HG03469 (cell line): ENCODE results near the gene CCDC92B.

Experiments used
- ATAC-seq: cut with Tn5 transposase; IDR thresholded peaks from one replicate; pipeline ENCODE4 v1.9.1; 2021; ENCODE audit warnings: mild to moderate bottlenecking, moderate library complexity, moderate number of reproducible peaks; ENCODE audit not compliant: unreplicated experiment

CCDC92B gene

DNA sequence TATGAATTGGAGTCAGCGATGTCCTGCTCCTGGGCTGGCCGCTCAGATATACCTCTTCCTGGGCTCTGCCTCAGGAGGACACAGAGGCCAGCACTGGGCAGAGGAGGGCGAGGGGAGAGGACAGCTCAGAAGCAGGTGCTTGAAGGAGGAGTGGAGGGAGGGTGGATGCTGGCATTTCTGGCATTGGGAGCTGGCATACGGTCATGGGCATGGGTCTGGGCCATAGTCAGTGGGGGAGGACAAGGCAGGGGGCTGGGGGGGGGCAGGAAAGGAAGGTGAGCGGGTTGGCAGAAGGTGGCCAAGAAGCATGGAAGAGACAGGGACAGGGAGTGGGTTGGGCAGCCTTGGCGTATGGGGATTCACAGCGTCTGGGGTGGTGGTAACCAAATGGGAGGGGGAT, 30.1 kb upstream of the CCDC92B start:
- no peak for ATAC-seq

DNA sequence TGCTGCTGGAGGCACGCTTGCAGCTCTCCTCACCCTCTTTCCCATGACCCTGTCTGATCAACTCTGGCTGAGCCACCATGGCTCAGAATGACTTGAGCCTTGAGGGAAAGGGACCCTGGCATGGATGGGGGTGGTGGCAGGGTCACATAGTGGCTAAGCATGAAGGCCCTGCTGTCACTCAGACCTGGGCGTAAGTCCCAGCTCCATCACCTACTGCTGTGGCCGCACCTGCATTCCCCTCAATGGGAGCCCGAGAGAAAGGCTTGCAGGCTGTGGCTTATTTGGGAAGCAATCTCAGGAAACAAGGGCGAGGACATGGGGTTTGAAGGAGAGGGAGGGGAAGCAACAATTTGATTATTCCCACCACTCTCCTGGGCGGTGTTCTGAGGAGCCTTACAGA, 29.0 kb upstream of the CCDC92B start:
- ATAC-seq = no peak

DNA sequence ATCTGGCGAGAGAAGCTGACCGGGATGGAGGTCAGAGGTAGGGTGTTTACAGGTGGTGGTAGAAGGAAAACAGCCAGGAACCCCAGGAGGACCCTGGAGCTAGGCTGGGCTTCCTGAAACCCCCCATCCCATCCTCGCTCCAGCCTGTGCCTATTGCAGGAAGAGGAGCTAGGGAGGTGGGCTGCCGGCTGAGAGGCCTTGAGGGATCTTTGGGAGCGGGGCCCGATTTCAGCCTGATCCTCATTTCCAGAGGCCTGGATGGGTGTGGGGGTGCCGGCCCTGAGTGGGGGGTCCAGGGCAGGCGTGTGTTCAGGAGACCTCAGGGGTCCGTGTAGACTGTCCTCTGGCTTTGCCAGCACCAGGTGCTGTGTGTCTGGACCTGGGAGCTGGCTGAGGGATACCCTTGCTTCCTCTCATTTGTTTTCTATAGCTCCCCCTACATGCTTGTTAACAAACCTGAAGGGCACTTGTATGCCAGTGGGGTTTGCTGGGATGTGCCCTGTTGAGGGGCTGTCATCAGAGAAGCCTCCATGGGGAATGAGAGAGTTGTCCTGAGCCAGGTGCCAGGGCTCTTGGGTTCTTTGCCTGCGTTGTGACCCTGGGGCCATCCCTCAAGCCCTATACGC, 27.9 kb upstream of the CCDC92B start:
- no peak for ATAC-seq

DNA sequence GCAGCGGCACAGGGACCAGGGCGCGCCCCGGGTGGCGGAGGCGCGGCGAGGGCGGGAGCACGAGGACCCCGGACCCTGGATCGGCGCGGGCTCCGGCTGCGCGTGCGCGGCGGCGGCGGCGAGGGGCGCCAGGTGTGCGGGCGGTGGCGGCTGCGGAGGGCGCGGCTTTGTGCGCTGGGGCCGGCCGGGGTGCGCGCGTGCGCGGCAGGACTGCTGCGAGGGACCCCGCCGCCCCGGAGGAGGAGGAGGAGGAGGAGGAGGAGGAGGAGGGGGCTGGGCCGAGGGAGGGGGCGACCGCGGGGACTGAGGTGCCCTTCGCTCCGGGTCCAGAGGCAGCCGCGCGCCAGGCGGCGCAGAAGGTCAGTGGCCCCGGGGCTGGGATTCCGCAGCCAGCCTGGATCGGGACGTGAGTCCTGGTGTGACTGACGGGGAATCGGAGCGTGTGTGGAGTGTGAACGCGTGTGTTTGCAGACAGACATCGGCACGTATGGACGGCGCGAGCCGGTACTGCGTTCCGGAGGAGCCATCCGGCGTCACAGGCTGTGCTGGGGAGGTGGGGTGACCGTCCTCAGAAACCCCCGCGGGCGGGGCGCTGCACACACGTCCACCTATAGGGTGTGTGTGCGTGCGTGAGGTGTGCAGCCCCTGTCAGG, 27.3 kb upstream of the CCDC92B start:
- ATAC-seq = no peak

DNA sequence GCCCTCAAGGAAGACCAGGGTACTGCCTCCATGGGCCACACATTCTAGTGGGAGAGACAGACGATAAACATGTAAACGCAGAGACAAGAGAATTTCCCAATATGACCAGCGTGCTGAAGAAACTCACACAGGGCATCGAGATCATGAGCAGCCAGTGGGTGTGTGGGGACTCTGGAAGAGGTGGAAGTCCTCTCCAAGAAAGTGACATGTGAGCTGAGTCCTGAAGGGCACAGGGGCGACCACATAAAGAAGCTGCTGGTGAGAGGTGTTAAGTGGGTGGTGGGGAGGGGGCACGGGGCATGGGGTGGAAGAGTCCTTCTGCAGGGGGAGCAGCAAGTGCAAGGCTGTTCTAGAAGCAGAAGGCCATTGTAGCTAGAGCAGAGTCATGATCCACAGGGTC, 25.8 kb upstream of the CCDC92B start:
- ATAC-seq = no peak

DNA sequence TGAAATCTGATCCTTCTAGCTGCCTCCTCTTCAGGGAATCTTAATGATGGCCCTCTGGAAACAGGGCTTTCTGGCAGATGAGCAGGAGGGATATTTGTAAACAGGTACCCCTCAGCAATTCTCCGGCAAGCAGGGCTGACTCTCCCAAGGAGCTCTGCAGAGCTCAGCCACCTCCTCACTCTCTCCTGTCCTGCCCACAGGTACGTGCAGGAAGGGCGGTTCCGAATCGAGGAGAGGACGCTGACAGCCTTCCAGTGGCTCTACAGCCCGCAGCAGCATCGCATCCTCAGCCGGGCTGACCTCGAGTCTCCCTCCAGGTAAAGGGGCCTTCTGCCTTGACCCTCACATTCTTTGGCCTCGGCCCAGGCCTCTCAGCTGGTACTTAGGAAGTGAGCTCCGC, 20.7 kb upstream of the CCDC92B start:
- no peak for ATAC-seq

DNA sequence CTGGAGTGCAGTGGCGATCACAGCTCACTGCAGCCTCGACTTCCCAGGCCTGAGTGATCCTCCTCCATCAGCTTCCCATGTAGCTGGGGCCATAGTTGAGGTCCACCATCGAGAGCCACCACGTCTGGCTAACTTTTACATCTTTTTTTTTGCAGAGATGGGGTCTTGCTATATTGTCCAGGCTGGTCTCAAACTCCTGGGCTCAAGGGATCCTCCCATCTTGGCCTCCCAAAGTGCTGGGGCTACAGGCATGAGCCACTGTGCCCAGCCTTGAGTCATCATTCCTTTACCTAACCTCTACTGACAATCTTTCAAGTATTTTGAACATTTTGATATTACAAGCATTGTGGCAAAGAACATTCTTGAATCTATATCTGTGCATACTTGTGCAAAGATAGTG, 9.4 kb upstream of the CCDC92B start:
- ATAC-seq = no peak

DNA sequence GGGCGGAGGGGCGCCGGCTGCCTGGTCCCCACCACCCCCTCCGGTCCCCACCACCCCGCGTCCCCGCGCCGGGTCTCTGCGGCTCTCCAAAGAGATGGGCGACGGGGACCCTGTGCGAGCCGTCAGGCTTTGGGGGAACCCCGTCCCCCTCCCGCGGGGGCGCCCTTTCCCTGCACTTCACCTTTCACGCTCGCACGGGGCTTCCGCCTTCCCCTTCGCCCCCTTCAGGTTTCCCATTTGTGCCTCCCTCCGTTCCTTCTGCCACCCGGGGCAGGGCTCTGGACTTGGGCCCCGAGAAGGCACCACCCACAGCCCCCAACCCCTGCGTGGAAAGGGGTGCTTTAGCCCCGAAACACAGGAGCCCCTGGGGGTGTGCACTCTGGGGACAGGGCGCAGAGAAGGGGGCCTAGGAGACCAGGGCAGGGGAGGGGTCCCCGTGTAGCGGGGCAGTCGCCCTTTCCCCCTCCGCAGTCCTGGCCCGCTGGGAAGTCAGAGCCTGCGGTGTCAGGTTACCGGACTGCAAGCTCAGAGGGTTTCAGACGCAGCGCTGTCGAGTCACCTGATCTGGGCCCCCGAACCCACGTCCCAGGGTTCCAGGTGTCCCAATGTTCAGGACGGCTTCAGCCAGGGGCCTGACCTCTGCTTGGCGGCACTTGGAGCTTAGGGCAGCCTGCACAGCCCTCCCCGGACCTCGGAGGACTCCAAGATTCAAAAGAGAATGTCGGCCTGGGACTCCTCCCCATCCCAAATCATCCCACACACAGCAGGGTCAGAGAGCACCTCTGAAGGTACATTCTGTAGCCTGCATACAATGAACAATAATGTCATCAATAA, 6.7 kb upstream of the CCDC92B start:
- no peak for ATAC-seq

DNA sequence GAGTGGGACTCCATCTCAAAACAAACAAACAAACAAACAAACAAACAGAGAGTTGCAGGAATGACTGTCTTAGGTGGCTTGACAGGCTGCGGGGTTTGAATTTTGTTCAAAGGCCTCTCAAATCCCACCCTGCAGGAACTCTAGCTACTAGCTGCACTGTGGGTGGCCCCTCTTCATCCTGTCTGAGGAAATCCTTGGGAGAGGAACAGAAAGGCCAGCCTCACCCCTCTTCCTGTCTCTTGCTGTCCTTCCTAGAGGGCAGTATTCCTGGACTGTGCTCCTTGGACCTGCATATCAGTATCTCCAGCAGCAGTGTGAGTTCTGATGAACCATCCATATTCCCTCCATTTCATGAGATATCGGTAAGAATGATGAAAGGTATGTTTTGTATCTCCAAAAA, 2.0 kb upstream of the CCDC92B start:
- no peak for ATAC-seq

DNA sequence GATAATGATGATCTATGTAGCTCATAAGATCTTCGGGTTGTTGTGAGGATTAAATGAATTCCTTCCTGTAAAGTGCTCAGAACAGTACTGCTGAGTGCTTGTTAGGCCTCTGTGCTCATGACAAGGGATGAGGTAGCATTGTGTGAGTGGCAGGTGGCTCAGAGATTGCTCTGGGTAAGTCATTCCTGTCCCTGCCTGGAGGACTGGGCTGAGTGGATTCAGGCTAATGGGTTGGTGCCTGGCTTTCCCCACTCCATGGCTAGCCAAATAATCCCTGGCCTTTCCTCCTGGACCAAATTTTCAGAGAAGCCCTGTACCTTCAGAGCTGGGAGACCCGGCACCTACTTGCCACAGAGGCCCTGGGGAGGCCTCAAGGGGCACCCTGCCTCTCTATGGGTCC, 1.3 kb upstream of the CCDC92B start:
- no peak for ATAC-seq

DNA sequence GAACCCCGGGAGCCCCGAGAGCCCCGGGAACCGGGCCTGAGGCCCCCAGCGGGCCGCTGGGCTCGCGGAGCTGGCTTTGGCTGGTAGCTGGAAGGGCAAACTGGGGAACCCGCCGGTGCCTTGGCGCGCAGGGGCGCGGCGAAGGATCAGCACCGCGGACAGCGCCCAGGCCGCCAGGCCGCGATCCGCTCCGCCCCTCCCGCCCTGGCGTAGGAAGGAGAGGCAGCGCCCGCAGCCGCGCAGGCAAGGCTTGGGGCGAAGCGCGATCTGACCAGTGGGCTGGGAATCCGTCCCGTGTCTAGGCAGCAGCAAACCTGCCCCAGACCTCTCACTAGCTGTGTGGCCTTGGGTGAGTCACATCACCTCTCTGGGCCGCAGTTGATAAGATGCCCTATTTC, 331 bp upstream of the CCDC92B start:
- no peak for ATAC-seq

DNA sequence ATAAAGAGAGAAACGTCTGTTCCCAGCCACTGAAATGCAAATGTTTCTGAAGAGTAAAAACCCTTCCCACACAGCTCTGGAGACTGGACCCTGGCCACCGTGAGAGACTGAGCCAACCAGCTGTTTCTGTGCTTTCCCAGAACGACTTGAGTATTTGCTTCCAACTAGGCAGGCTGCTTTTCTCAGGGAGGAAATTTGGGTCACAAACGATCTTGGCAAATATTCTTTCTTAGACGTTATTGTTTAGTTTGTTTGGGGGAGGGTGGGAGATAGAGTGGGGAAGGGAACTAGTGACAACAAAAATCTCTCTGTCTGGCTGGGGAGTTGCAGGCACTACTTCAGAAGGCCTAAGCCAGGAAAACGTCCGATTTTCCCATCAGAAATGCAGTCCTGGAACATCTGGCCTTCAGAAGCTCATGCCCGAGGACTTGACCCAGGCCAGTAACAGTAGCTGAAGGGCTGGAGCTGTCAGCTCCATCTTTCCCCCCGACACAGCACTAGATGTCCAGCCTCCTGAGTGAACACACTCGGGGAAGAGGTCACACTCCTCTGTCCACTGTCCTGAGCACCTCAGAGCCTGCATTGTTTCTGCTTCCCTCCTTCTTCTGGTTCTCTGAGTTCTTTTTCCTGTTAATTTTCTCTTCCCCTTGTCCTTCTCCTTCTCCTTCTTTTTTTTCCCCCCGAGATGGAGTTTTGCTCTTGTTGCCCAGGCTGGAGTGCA, 4.0 kb downstream of the CCDC92B start:
- ATAC-seq = no peak

DNA sequence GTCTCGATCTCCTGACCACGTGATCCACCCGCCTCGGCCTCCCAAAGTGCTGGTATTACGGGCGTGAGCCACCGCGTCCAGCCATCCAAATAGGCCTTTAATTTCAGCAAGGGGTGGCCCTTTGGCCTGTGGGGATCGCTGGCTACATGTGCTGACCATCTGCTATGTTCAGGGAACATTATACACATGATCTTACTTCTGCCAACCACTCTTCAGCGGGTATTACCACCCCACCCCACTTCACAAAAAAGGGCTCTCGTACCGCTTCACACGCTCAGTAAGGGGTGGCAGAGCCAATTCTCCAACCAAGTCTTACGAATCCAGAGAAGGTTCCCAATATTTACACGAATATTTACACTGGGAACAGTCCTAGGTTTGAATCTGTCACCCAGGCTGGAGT, 11.8 kb downstream of the CCDC92B start:
- ATAC-seq = no peak

DNA sequence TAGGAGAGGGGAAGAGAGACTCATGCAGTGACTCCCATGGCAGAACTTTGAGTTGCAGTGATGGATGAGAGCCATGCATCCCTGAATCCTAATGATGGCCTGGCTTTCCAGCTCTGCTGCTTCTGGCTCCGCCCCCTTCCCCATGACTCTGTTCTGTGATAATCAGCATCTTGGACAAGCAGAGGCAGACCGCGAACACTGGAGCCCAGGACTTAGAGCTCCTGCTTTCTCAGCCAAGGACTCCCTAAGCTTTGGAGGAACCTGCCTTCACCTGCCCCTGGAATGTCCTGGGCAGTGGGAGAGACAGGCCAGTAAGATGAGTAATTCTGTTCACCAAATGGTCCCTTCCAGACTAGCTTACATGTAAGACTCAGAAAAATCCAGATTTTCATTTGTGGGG, 12.5 kb downstream of the CCDC92B start:
- ATAC-seq = no peak

DNA sequence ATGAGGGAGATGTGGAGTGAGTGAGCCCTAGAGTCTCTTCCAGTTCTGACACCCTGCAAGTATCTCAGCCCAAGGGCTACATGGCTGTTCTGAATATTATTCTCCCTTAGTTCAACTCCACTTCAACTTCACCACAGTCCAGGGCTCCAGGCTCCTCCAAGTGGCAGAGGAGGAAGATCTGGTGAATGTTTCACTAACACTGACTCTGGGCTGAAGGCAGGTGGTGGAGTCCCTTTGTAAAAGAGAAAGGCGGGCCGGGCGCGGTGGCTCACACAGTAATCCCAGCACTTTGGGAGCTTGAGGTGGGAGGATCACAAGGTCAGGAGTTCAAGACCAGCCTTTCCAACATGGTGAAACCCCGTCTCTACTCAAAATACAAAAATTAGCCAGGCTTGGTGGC, 13.6 kb downstream of the CCDC92B start:
- no peak for ATAC-seq

DNA sequence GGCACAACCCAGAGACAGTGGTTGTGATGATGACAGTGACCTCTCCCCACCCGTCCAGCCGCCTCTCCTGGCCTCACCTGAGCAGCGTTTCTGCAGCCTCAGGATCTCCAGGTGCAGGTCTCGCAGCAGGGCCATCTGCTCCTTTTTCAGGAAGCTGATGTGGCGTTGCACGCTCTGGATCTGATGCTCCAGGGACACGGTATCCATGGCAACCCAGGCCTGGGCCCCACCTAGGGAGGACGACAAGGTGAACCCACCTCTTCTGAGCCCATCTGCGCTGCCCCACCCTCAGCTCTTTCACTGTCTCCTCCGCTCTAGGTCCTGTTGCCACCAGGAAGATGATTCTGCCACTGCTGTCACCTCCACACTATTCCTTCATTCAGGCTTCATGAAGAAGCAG, 14.5 kb downstream of the CCDC92B start:
- no peak for ATAC-seq

DNA sequence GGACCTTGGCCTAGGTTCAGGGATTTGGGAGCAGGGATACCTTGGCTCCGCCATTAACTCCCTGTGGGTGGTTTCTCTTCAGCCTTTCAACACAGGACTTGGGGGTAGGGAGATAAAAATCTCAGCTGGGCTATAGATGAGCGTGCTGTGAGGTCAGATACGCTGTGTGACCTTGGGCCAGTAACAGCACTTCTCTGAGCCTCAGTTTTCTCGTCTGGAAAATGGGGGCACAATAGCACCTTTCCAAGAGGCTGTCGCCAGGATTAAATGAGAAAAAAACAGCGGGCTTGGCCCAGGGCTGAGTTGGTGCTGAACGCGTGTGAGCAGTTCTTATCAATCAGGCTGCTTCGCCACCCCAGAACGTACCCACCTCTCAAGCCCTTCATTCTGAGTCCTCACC, 17.6 kb downstream of the CCDC92B start:
- no peak for ATAC-seq

DNA sequence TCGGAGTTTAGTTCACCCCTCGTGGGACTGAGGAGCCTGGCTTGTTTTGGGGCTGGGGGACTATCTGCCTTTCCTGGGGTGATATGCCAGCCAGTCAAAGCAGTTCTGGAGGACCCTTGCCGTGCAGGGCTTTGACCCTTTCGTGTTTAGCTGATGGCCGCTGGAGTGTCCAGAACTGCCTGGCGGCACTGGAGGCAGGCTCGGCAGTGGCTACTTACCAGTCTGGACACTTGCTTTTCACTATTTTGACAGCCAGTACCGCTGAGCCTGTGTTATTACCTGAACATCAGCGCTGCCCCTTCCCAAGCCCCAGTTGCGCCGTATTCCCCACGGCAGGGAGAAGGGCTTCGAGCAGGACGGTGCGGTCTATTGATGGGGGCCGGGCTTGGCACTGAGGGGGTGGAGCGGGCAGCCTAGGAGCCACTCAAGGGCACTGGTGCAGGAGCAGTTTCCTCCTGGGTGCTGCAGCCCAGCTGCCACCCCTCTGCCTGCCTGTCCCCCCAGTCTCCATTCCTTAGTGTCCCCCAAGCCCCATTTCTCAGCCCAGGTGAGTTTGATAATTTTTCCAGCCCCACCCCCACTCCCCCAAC, 18.6 kb downstream of the CCDC92B start:
- no peak for ATAC-seq

DNA sequence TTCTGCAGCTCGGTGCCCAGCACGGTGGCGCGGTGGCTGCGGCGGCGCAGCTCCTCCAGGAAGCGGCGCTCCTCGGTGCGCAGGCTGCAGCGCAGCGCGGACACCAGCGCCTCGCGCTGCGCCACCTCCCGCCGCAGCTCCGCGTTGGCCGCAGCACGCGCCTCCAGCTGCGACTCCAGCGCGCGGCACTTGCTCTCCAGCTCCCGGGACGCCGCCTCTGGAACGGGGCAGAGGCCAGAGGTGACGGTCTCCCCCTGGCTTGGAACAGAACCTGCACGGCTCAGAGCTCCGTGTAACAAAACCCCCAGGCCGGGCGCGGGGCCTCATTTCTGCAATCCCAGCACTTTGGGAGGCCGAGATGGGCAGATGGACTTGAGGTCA, 24.7 kb downstream of the CCDC92B start:
- no peak for ATAC-seq

DNA sequence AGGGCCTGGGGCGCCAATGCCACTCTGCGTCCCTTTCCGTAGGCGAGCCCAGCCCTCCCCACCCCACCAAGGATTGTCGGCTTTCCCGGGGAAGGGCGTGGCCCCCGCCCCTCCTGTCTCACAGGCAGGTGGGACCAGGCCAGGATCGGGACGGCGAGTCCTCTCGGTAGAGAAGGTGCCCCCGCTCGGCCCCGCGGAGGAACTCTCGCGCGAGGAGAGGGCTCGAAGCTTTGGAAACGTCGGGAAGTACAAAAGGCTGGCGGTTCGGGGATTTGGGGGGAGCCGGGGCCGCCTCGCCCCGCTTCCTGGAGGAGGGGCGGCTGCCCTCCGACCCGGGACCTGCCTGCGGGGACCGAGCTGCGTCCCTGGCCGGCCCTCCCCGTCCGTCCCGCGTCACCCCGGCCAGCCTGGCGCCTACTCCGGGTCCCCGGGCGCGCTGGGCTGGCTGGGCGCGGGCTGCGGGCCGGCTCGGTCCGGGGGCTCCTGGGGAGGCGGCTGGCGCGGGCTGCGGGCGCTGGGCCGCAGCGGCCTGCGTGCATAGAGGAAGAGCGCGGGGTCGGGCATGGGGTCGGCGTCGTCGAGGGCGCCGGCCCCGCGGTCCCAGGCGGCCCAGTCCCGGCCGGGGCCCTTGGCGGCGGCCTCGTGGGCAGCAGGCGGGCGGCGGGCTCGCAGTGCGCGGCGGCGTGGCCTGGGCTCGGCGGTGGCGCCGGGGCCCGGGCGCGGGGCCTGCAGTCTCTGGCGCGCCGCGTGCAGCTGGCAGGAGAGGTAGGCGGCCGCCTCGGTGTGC, 25.3 kb downstream of the CCDC92B start:
- ATAC-seq = no peak
